ENCODE data around the gene SLC41A3.
"Not testable (repeated sequence)": the region's sequence is repeated elsewhere in the genome, so short reads cannot be mapped to it uniquely, and the experiment has no call there.

Gene SLC41A3

DNA sequence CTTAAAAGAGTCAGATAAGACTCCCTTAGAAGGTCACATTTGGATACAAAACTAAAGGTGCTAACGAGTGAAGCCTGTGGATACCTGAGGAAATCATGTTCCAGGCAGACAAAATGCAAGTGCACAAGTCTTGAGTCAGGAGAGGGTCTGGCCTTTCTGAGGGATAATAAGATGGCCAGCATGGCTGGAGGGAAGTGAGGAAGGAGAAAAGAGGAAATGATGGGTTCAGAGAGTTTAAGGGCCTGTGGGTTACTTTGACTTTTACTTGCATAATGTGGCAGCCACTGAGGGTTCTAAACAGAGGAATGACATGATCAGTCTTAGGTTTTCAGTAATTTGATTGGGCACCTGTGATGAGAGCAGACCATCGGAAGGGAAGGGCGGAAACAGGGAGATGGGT is 118.4 kb downstream of the SLC41A3 start:
- in situ Hi-C loops (cut with HindIII; ENCODE audit: low sequenced_read_pairs) = no loop called here
- no peak for DNase-seq (ENCODE audit: low read depth, low spot score)

DNA sequence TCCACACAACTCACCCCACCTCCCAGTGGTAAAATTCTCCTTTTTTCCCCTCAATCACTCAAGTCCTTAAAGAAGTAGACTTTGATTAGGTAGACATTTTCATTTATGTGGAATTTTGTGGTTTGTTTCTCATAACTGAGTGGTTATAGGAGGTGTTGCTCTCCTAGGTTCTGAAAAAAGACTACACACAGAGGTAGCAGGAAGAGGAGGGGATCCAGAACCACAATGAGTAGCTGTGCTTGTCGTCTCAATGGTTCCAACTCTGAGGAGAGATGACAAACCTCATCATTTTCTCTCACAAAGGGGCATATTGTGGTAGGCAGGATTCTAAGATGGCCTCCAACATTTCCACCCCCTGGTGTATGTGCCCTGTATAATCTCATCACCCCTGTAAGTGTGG is 120.1 kb downstream of the SLC41A3 start:
- DNase-seq (ENCODE audit: low read depth, low spot score); in situ Hi-C loops (cut with HindIII; ENCODE audit: low sequenced_read_pairs): not testable (repeated sequence)

More for the DNA sequence above, 118.4 kb downstream of the SLC41A3 start:
- H3K4me3 ChIP-seq (ENCODE audit: low read depth, low read length) = no peak overlapping the region
- no peak for TF ChIP-seq CTCF (IDR thresholded peaks at IDR 0.05; ENCODE audit: low read depth, low read length)

DNA sequence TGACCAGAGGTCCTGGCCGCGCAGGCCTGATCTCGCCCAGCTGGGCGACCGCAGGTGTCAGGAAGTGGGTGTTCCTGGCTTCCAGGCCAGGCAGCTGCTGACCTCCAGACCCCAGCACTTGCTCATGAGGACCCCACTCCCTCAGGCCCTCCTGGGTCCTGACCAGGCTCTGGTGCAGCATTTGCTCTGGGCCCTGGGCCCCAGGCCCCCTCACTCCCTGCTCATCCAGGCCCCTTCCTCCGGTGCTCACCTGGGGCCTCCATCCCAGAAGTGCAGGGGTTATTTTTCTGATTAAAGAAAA is 122.7 kb downstream of the SLC41A3 start:
- no peak for TF ChIP-seq CTCF (IDR thresholded peaks at IDR 0.05; ENCODE audit: low read depth, low read length)
- in situ Hi-C loops (cut with HindIII; ENCODE audit: low sequenced_read_pairs) = no loop called here
- H3K4me3 ChIP-seq (ENCODE audit: low read depth, low read length) = no peak overlapping the region
- no peak for DNase-seq (ENCODE audit: low read depth, low spot score)

More for the DNA sequence above, 120.1 kb downstream of the SLC41A3 start:
- H3K4me3 ChIP-seq (ENCODE audit: low read depth, low read length) = not testable (repeated sequence)

GRCh38 chr3:125960456-125961288 is 123.3 kb downstream of the SLC41A3 start:
- in situ Hi-C loops (cut with HindIII; ENCODE audit: low sequenced_read_pairs) = no loop called here
- H3K4me3 ChIP-seq (ENCODE audit: low read depth, low read length) = no peak overlapping the region
- TF ChIP-seq CTCF (IDR thresholded peaks at IDR 0.05; ENCODE audit: low read depth, low read length) = no peak
- no peak for DNase-seq (ENCODE audit: low read depth, low spot score)

DNA sequence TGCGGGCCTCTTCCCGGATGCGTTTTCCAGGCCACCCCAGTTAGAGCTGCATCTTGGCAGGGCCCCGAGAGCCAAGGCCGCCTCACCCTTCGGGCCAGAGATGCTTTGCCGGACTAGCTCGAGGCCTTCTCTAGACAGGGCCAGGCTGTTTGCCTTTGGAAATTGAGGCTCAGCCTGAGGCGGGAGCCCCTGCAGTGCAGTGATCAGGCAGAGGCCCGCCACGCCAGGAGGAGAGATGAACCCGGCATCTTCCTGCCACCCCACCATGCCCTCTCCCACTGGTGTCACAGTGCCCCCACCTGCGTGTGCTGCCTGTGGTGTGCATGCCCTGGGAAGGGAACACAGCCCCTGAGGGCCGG is 123.9 kb downstream of the SLC41A3 start:
- no peak overlapping the region for H3K4me3 ChIP-seq (ENCODE audit: low read depth, low read length)
- no peak for TF ChIP-seq CTCF (IDR thresholded peaks at IDR 0.05; ENCODE audit: low read depth, low read length)
- in situ Hi-C loops (cut with HindIII; ENCODE audit: low sequenced_read_pairs) = no loop called here
- no peak for DNase-seq (ENCODE audit: low read depth, low spot score)

DNA sequence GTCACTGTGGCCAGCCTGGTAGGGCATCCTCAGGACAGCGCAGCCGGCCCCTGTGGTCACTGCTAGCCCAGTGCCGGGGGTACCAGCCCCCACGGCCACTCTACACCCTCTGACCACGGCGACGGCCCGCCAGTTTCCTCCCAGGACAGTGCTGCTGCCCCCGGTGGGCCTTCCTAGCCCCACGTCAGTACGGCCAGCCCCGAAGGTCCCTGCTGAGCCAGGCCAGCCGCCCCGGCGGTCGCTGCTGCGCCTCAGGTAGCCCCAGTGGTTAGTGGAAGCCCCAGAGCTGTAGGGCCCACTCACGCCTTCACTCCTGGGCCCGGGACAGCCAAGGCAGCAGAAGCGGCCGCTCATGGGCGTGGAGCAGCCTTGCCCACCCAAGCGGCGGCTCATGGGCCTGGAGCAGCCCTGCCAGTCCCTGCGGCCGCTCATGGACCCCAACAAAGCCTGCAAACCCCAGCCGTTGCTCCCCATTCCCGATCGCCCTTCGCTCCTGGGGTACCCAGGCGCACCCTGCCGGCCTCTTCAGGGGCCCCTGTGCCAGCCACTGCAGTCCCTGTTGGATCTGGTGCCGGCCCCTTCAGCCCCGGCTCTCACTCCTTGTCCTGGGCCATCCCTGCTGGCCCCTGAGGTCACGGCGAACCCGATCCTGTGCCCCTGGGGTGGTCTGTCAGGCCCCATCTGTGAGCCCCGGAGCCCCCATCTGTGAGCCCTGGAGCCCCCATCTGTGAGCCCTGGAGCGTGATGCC is 124.4 kb downstream of the SLC41A3 start:
- no peak overlapping the region for H3K4me3 ChIP-seq (ENCODE audit: low read depth, low read length)
- no peak for TF ChIP-seq CTCF (IDR thresholded peaks at IDR 0.05; ENCODE audit: low read depth, low read length)
- no peak for DNase-seq (ENCODE audit: low read depth, low spot score)
- in situ Hi-C loops (cut with HindIII; ENCODE audit: low sequenced_read_pairs) = no loop called here
